K562 (cell line): ENCODE data around the gene FAM184B. TPM values are rescaled to one million over a fixed set of nuclear protein-coding genes. Genes with fewer than 3 reads are reported as not detected.

Source experiments
- ATAC-seq: fragments of 200-7000 bp; cut with Tn5 transposase; 3 replicates; pipeline ENCODE4 v1.9.1; 2020; ENCODE audit warnings: moderate library complexity
- BruUV-seq: library from RNA; stranded (reverse); fragments of 400-500 nt; replicated peaks from 2 replicates; lab custom pipeline; 2021; lab: Mats Ljungman, UMichigan
- CTCF ChIA-PET: fragments of 300-600 bp; formaldehyde crosslinking; extraction: SDS; loops from one replicate; lab custom pipeline; 2021; ENCODE audit warnings: low intra/inter-chr PET ratio; lab: Yijun Ruan, JAX
- POLR2A ChIA-PET: fragments of 300-600, 350-650 bp; sonication (Branson Sonifier 250); formaldehyde crosslinking; extraction: SDS; loops from one replicate; lab custom pipeline; 2021; ENCODE audit warnings: antibody characterized with exemption, inconsistent platforms; lab: Yijun Ruan, JAX
- DNase-seq, 4 experiments: peaks; one replicate each; pipeline versions ENCODE4 v3.0.0 to v3.0.0-alpha.2; 2011 to 2018; ENCODE audit warnings: low spot score in 3 of 4, mixed read lengths in 3 of 4; ENCODE audit errors: extremely low read depth in 1 of 4
- FAIRE-seq: peaks from 2 replicates; lab custom pipeline; 2011; peaks lifted over from hg19 to GRCh38; lab: Jason Lieb, UNC
- H2AFZ ChIP-seq: 2 replicates; pipeline ENCODE4 v1.6.0; 2011; ENCODE audit warnings: low read depth, low read length, control low read depth, inconsistent platforms
- H3K27ac ChIP-seq: fragments of 200-600 bp; 3 replicates; pipeline ENCODE4 v1.8.0; 2011; ENCODE audit warnings: low read depth, mild to moderate bottlenecking, control low read depth, inconsistent platforms, low read length, moderate library complexity, mixed read lengths; ENCODE audit errors: extremely low read depth
- H3K27me3 ChIP-seq, 2 experiments: fragments of 300-600 bp in 1 of 2; 2 replicates in 1 of 2; 3 replicates in 1 of 2; pipeline versions ENCODE4 v1.6.0 to v1.8.0; 2011; ENCODE audit warnings: inconsistent platforms in 2 of 2, low read length in 2 of 2, mild to moderate bottlenecking in 1 of 2, mixed read lengths in 1 of 2, moderate library complexity in 1 of 2; ENCODE audit not compliant: control insufficient read depth in 2 of 2, insufficient read depth in 2 of 2
- H3K36me3 ChIP-seq: fragments of 300-600 bp; 3 replicates; pipeline ENCODE4 v1.8.0; 2011; ENCODE audit warnings: mild to moderate bottlenecking, low read length, inconsistent platforms; ENCODE audit not compliant: control insufficient read depth, insufficient read depth
- H3K4me1 ChIP-seq, 2 experiments: fragments of 200-600 bp in 1 of 2; replicated peaks in 1 of 2; 2 replicates in 1 of 2; 3 replicates in 1 of 2; pipeline versions ENCODE4 v1.5.1 to v1.8.0; 2011; ENCODE audit warnings: inconsistent platforms in 2 of 2, low read length in 2 of 2, mild to moderate bottlenecking in 1 of 2, mixed read lengths in 1 of 2, moderate library complexity in 1 of 2; ENCODE audit not compliant: control insufficient read depth in 2 of 2, insufficient read depth in 2 of 2
- H3K4me2 ChIP-seq: 2 replicates; pipeline ENCODE4 v1.6.1; 2011; ENCODE audit warnings: low read length, control low read depth, inconsistent platforms, mixed read lengths; ENCODE audit not compliant: insufficient read depth
- H3K4me3 ChIP-seq: fragments of 200-600 bp; sonication (generic), shearing (Covaris generic); 2 replicates; pipeline ENCODE4 v1.5.1; 2016; ENCODE audit warnings: control low read depth, inconsistent platforms
- H3K79me2 ChIP-seq: fragments of 200-600 bp; 3 replicates; pipeline ENCODE4 v1.8.0; 2011; ENCODE audit warnings: low read length, inconsistent platforms; ENCODE audit not compliant: control insufficient read depth, insufficient read depth
- H3K9ac ChIP-seq, 2 experiments: 2 replicates each; pipeline versions ENCODE4 v1.6.0 to v1.6.1; 2011; ENCODE audit warnings: low read depth in 2 of 2, low read length in 2 of 2, control low read depth in 1 of 2, inconsistent platforms in 1 of 2, mild to moderate bottlenecking in 1 of 2, mixed read lengths in 1 of 2; ENCODE audit not compliant: insufficient read depth in 1 of 2
- H3K9me1 ChIP-seq: one replicate; pipeline ENCODE4 v1.6.0; 2011; ENCODE audit warnings: inconsistent platforms, mild to moderate bottlenecking, low read length, moderate library complexity; ENCODE audit not compliant: control insufficient read depth, insufficient read depth
- H3K9me3 ChIP-seq: replicated peaks from 2 replicates; pipeline ENCODE4 v1.5.1; 2011; ENCODE audit warnings: low read depth, low read length, inconsistent platforms; ENCODE audit not compliant: control insufficient read depth, insufficient read depth
- H4K20me1 ChIP-seq: replicated peaks from 2 replicates; pipeline ENCODE4 v1.6.1; 2011; ENCODE audit warnings: low read length, inconsistent platforms, mixed read lengths; ENCODE audit not compliant: control insufficient read depth, insufficient read depth
- E2F8 ChIP-seq: fragments of 450-650 bp; IDR thresholded peaks from 2 replicates; pipeline ENCODE4 v1.7.1; 2018; ENCODE audit warnings: mild to moderate bottlenecking, low read depth; ENCODE audit not compliant: partially characterized antibody
- EWSR1 ChIP-seq: fragments of 450-650 bp; IDR thresholded peaks from 2 replicates; pipeline ENCODE4 v1.6.1; 2018; ENCODE audit warnings: borderline replicate concordance, mild to moderate bottlenecking, low read depth, moderate library complexity; ENCODE audit not compliant: partially characterized antibody
- GTF2F1 ChIP-seq: IDR thresholded peaks from 2 replicates; pipeline ENCODE4 v1.6.1; 2011; ENCODE audit warnings: low read depth, low read length, improper control_type of control experiment
- LEF1 ChIP-seq: fragments of 450-650 bp; IDR thresholded peaks from 2 replicates; pipeline ENCODE4 v1.6.1; 2016; ENCODE audit warnings: mild to moderate bottlenecking
- NR3C1 ChIP-seq: sonication (generic); formaldehyde crosslinking; IDR thresholded peaks from 2 replicates; pipeline ENCODE4 v1.8.1; 2022; ENCODE audit warnings: missing genetic modification reagents
- POLR2B ChIP-seq: fragments of 450-650 bp; IDR thresholded peaks from 2 replicates; pipeline ENCODE4 v1.6.1; 2018; ENCODE audit warnings: low read depth; ENCODE audit not compliant: partially characterized antibody
- RCOR1 ChIP-seq, 2 experiments: IDR thresholded peaks; 2 replicates each; pipeline ENCODE4 v1.6.1; 2012; ENCODE audit warnings: low read depth in 2 of 2, low read length in 2 of 2, borderline replicate concordance in 1 of 2, improper control_type of control experiment in 1 of 2
- SFPQ ChIP-seq: fragments of 200-400 bp; formaldehyde crosslinking; IDR thresholded peaks from 2 replicates; pipeline ENCODE4 v1.6.1; 2017; ENCODE audit warnings: mild to moderate bottlenecking, low read depth, low read length, moderate library complexity
- SOX6 ChIP-seq: fragments of 450-650 bp; IDR thresholded peaks from 2 replicates; pipeline ENCODE4 v1.6.1; 2014; ENCODE audit warnings: mild to moderate bottlenecking
- ZNF174 ChIP-seq: fragments of 250-450 bp; sonication (Bioruptor Pico); IDR thresholded peaks from 2 replicates; pipeline ENCODE4 v1.4.0; 2020; ENCODE audit warnings: mild to moderate bottlenecking
- ZNF668 ChIP-seq: fragments of 250-450 bp; sonication (Bioruptor Pico); IDR thresholded peaks from 2 replicates; pipeline ENCODE4 v1.8.0; 2022; ENCODE audit warnings: mild to moderate bottlenecking, inconsistent platforms
- WGBS: fragments of 100-300 bp; shearing (Covaris generic); methylation state at CpG from one replicate; pipeline ENCODE4 v1.1.6; 2016; ENCODE audit warnings: low coverage, mixed read lengths; ENCODE audit not compliant: insufficient coverage; ENCODE audit errors: missing lambda C conversion rate; 5-methylcytosine and 5-hydroxymethylcytosine counted together
- in situ Hi-C: fragments of 300-500 bp; cut with MboI; formaldehyde crosslinking; loops from 4 replicates; pipeline ENCODE4 v1.15.0; 2018; ENCODE audit warnings: inconsistent platforms, mixed read lengths
- intact Hi-C: fragments of 100-400 bp; cut with micrococcal nuclease; formaldehyde crosslinking; loops from 2 replicates; pipeline ENCODE4 v1.14.2; 2022
- polyA plus RNA-seq, 8 experiments: library from polyadenylated mRNA; depleted of rRNA in 4 of 8; stranded (reverse) in 5 of 8; unstranded in 3 of 8; fragments of >200 nt; fragmentation: Nextera tagmentation in 2 of 8; fragmentation: Illumina TruSeq in 1 of 8; extraction: Ambion mirVana in 2 of 8; extraction: Trizol in 1 of 8; gene quantifications; 2 replicates each; pipeline versions ENCODE4 v1.2.1 to v1.2.3, GENCODE V29; 2011 to 2014; ENCODE audit warnings: inconsistent platforms in 1 of 8, missing spikeins in 1 of 8
- total RNA-seq, 7 experiments: library from RNA; depleted of rRNA in 6 of 7; stranded (reverse); fragments of >200 nt in 6 of 7; fragmentation: Illumina TruSeq in 2 of 7; extraction: Trizol in 2 of 7; gene quantifications; 2 replicates each; pipeline versions ENCODE4 v1.2.1 to v1.2.3, GENCODE V29; 2011 to 2021; ENCODE audit warnings: low replicate concordance in 1 of 7
- TF ChIP-seq, protein P1 (sequence below): fragments of 450-650 bp; IDR thresholded peaks from 2 replicates; pipeline ENCODE4 v1.6.1; 2016; ENCODE audit warnings: mild to moderate bottlenecking

The FAM184B gene
- total and polyA plus RNA-seq, 9 of the 15 experiments (the other 6 are each of a cell fraction or from before 2014, with no cell fraction given): not detected

DNA sequence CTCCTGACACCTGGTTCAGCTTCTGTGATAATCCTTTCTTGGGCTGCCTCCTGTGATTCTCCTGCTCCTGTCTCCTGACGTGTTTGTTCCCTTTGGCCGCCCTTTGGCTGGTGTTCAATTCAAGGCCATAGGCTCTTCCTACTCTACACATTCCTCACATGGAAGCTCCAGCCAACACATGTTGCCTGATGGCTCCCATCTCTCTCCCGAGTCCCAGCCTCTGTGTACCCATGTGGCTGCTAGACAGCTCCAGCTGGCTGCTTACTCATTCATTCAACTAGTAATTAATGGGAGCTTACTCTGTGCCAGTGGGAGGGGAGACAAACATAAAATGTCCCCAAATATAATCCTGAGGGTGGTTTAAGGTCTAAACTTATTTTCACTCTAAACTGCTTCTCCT lies 176.2 kb downstream of the FAM184B start:
- in situ Hi-C loops: no loop called here
- Histone ChIP-seq H3K9me1 (no peaks in the 10 kb centered on the region), H3K79me2 (no peaks in the 10 kb centered on the region), H2AFZ (no peak overlapping the region), H3K4me1 (no peaks in the 10 kb centered on the region), H3K27ac (no peak overlapping the region), H3K4me2 (no peak overlapping the region), H3K27me3 (no peaks in the 10 kb centered on the region), H3K4me3 (no peak overlapping the region), H3K9ac (no peak overlapping the region), H3K9me3 (no peaks in the 10 kb centered on the region), H4K20me1 (no peaks in the 10 kb centered on the region), H3K36me3 (peaks cover 59% of the 10 kb centered on the region)
- no peak for DNase-seq
- intact Hi-C loops: no loop called here
- WGBS: 89% methylated on average over 3 of the region's 3 CpGs
- no TSS peak for BruUV-seq
- FAIRE-seq: no peak
- no peak for TF ChIP-seq E2F8
- TF ChIP-seq POLR2B: no peak
- TF ChIP-seq LEF1: no peak
- TF ChIP-seq NR3C1 (CRISPR knock-in tag): no peak
- no peak for TF ChIP-seq SFPQ
- TF ChIP-seq GTF2F1: no peak
- TF ChIP-seq ZNF668 (CRISPR knock-in tag): no peak
- TF ChIP-seq RCOR1 (IDR thresholded peaks at IDR 0.05; ENCODE audit: borderline replicate concordance in 1 of 2, low read depth in 2 of 2, low read length in 2 of 2): no peak
- TF ChIP-seq EWSR1: no peak
- no peak for TF ChIP-seq SOX6
- TF ChIP-seq ZNF174 (CRISPR knock-in tag): no peak
- TF ChIP-seq, protein P1, sequence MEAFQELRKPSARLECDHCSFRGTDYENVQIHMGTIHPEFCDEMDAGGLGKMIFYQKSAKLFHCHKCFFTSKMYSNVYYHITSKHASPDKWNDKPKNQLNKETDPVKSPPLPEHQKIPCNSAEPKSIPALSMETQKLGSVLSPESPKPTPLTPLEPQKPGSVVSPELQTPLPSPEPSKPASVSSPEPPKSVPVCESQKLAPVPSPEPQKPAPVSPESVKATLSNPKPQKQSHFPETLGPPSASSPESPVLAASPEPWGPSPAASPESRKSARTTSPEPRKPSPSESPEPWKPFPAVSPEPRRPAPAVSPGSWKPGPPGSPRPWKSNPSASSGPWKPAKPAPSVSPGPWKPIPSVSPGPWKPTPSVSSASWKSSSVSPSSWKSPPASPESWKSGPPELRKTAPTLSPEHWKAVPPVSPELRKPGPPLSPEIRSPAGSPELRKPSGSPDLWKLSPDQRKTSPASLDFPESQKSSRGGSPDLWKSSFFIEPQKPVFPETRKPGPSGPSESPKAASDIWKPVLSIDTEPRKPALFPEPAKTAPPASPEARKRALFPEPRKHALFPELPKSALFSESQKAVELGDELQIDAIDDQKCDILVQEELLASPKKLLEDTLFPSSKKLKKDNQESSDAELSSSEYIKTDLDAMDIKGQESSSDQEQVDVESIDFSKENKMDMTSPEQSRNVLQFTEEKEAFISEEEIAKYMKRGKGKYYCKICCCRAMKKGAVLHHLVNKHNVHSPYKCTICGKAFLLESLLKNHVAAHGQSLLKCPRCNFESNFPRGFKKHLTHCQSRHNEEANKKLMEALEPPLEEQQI: no peak
- ATAC-seq: no peak
- POLR2A ChIA-PET: no interaction called here
- CTCF ChIA-PET: no interaction called here
